Fibroblast of villous mesenchyme (primary cell): ENCODE results near the gene RNF14. TPM values are rescaled to one million over a fixed set of nuclear protein-coding genes. Genes with fewer than 3 reads are reported as not detected.
A peak's percentile ranks its signal among the peaks of the same experiment; 100 is the strongest.

Experiments used
- DNase-seq: peaks from one replicate; pipeline ENCODE4 v3.0.0-alpha.2; 2010; ENCODE audit warnings: low read depth
- H3K4me3 ChIP-seq: 2 replicates; pipeline ENCODE4 v1.5.1; 2011; ENCODE audit warnings: low read depth, mild to moderate bottlenecking, low read length
- total RNA-seq: library from RNA; depleted of rRNA; stranded (reverse); fragments of >200 nt; gene quantifications from 2 replicates; pipeline ENCODE4 v1.2.3, GENCODE V29; 2012
- TF ChIP-seq, protein P1 (sequence below): IDR thresholded peaks from 2 replicates; pipeline ENCODE4 v1.5.1; 2012; ENCODE audit warnings: low read depth, mild to moderate bottlenecking, low read length; ENCODE audit not compliant: insufficient read depth

Gene RNF14
- total RNA-seq, 1 donor = 76.9 TPM

DNA sequence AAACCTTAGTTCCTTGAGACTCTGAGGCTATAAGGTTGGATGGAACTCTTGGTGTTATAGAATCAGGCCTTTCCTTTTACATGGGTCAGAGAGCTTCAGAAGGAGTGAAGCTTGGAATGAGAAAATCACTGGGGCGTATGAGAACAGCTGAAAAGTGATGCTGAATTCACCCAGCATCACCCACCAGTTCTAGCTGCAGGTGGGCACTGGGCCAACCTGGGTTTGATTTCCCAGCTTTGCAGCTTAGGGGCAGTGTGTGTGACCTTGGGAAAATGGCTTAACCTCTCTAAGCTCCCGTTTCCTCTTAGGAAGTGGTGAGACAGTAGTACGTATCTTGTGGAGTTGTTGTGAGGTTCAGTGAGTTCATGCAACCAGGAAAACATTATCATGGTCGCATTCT lies 21.6 kb upstream of the RNF14 start:
- peak; percentile 47 for DNase-seq
- TF ChIP-seq, protein P1, sequence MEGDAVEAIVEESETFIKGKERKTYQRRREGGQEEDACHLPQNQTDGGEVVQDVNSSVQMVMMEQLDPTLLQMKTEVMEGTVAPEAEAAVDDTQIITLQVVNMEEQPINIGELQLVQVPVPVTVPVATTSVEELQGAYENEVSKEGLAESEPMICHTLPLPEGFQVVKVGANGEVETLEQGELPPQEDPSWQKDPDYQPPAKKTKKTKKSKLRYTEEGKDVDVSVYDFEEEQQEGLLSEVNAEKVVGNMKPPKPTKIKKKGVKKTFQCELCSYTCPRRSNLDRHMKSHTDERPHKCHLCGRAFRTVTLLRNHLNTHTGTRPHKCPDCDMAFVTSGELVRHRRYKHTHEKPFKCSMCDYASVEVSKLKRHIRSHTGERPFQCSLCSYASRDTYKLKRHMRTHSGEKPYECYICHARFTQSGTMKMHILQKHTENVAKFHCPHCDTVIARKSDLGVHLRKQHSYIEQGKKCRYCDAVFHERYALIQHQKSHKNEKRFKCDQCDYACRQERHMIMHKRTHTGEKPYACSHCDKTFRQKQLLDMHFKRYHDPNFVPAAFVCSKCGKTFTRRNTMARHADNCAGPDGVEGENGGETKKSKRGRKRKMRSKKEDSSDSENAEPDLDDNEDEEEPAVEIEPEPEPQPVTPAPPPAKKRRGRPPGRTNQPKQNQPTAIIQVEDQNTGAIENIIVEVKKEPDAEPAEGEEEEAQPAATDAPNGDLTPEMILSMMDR = no peak
- H3K4me3 ChIP-seq = no peak overlapping the region

DNA sequence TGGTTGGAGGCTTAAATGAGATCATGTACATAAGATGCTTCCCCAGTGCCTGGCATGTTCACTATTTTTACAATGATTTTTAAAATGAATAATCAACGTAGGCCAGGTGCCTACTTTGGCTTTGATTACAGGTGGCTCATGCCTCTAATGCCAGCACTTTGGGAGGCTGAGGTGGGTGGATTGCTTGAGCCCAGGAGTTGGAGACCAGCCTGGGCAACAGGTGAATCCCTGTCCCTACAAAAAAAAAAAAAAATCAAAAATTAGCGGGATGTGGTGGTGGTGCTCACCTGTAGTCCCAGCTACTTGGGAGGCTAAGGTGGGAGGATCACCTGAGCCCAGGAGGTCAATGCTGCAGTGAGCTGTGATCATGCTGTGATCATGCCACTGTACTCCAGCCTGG lies 20.1 kb upstream of the RNF14 start:
- H3K4me3 ChIP-seq = no peak overlapping the region
- DNase-seq = no peak
- TF ChIP-seq, protein P1 = no peak

DNA sequence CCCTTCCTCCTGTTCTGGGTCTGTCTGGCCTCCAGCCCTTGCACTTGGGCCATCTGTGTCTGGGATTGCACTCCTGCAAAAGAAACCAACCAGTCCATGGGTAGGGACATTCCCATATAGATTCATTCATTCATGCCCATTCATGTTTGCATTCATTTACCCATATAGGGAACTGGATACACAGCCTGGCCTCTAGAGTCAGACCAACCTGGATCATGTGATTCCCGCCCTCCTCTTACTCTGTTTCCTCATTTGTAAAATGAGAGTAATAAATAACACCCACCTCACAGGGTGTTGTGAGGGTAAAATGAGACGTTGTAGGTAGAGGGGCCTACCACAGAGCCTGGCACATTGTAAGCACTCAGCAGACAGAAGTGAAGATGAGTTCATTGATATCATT lies 19.4 kb upstream of the RNF14 start:
- TF ChIP-seq, protein P1 = no peak
- no peak overlapping the region for H3K4me3 ChIP-seq
- no peak for DNase-seq

DNA sequence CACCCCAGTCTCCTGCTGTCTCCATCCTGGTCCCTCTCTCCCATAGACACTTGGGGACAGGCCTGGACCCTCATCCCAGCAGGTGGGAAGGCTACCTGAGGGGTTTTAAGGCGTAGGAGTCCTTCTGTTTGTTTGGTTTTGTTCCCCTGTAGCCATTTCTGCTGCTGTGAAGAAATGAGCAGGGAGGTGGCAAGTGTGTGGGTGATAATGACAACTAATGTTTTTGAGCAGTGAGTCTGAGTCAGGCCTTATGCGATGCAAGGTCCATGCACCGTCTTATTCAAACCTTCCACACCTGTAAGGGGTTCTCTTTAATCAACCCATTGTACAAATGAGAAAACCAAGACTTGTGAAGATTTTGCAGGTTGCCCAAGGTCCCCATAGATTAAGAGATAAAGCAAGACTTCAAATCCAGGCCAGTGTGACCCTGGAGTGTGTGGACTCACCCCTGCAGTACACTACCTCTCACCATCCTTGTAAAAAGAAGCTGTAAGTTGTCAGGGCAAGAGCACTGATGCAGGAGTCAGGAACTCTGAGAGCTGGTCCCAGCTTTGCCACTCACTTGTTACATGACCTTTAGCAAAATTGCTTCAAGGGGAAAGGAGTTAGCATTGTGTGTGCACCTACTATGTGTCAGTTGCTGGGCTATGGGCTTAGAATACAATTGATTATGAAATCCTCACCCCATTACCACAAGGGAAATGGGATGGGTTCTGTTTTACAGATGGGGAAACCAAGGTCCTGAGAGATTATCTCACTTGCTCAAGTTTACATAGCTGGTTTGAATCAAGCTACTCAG lies 18.5 kb upstream of the RNF14 start:
- no peak overlapping the region for H3K4me3 ChIP-seq
- no peak for DNase-seq
- TF ChIP-seq, protein P1 = no peak

DNA sequence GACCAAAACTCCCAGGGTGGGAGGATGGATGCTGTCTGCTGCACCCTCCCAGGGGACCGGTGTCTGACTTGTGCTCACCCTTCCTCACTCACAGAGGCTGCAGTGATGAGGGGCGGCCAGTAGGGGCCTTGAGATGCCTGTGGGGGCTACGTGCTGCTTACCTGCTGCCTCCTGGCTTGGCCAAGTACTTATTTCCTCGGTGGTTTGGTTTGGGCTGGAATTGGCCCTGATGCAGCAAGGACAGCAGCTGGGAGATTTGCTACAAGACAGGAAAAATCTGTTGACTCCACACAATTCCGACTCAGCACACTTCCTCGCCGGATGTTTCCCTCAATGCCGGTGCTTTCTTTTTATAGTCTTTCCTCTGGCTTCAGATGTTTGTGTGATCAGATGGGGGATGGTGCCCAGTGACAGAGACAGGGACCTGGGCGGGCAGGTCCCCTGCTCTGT lies 17.5 kb upstream of the RNF14 start:
- TF ChIP-seq, protein P1 = peak; percentile 58
- no peak for DNase-seq
- no peak overlapping the region for H3K4me3 ChIP-seq

DNA sequence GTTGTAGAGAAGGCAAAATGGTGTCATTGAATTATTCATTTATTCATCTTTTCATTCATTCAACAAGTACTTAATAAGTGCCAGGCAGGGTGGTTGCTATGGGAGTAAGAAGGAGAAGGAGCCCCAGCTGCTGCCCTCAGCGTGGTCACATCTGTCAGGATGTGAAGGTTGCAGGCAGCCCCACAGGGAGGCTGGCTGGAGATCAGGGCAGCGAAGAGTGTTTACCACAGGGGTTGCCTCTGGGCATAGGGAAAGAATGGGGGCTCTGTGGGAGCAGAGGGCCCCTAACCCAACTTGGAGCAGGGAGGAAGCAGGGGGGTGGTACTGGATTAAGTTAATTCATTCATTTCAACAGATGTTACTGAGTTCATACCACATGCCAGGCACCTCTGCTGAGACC lies 16.9 kb upstream of the RNF14 start:
- no peak for DNase-seq
- TF ChIP-seq, protein P1 = no peak
- H3K4me3 ChIP-seq = no peak overlapping the region

DNA sequence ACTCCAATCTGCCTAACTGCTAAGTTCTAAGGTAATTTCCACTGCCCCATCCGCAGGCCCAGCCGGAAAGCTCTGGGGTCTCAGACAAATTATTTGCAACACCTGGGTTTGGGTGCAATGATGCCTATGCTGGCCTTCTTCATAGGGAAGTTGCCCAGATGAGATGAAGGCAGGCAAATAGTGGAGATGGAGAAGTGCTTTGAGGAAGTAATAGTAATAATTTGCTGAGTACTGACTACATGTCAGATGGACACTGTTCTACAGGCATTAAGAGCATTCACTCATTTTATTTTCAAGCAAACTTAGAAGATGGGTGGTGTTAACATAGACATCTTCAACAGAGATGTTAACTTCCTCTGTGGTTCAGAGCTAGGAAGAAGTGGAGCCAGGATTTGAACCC lies 14.7 kb upstream of the RNF14 start:
- no peak for DNase-seq
- H3K4me3 ChIP-seq = no peak overlapping the region
- TF ChIP-seq, protein P1 = no peak
